KMS-11 (cell line): ENCODE data around the gene METTL26.
A peak's percentile ranks its signal among the peaks of the same experiment; 100 is the strongest.

Experiments
- H2AFZ ChIP-seq: fragments of 200-600 bp; sonication (generic); 2 replicates; pipeline ENCODE4 v1.6.1; 2016; ENCODE audit warnings: antibody characterized with exemption, mixed run types, low read depth
- H3K27ac ChIP-seq: fragments of 200-600 bp; sonication (generic); 2 replicates; pipeline ENCODE4 v1.6.1; 2016; ENCODE audit warnings: mild to moderate bottlenecking, mixed run types
- H3K27me3 ChIP-seq: fragments of 200-600 bp; sonication (generic); 2 replicates; pipeline ENCODE4 v1.6.1; 2017; ENCODE audit warnings: mild to moderate bottlenecking, low read depth, mixed run types, moderate library complexity; ENCODE audit not compliant: insufficient read depth
- H3K36me3 ChIP-seq: fragments of 200-600 bp; sonication (generic); 2 replicates; pipeline ENCODE4 v1.6.1; 2017; ENCODE audit warnings: mild to moderate bottlenecking, mixed run types; ENCODE audit not compliant: insufficient read depth
- H3K4me1 ChIP-seq: fragments of 200-600 bp; sonication (generic); 2 replicates; pipeline ENCODE4 v1.6.1; 2016; ENCODE audit warnings: mild to moderate bottlenecking, low read depth, mixed run types; ENCODE audit not compliant: poor library complexity, severe bottlenecking
- H3K4me2 ChIP-seq: fragments of 200-600 bp; sonication (generic); 2 replicates; pipeline ENCODE4 v1.7.0; 2016; ENCODE audit warnings: mild to moderate bottlenecking, mixed run types
- H3K4me3 ChIP-seq: fragments of 200-600 bp; sonication (generic); IDR thresholded peaks from 2 replicates; pipeline ENCODE4 v1.6.1; 2017; ENCODE audit warnings: low read depth, low read length, mixed read lengths; ENCODE audit not compliant: insufficient read depth
- H3K79me2 ChIP-seq: fragments of 200-600 bp; sonication (generic); 2 replicates; pipeline ENCODE4 v1.6.1; 2016; ENCODE audit warnings: low read depth, mixed run types; ENCODE audit not compliant: insufficient read depth
- H3K9ac ChIP-seq: fragments of 200-600 bp; sonication (generic); 2 replicates; pipeline ENCODE4 v1.6.1; 2016; ENCODE audit warnings: mild to moderate bottlenecking, mixed run types
- H4K20me1 ChIP-seq: fragments of 200-600 bp; sonication (generic); 2 replicates; pipeline ENCODE4 v1.6.1; 2016; ENCODE audit warnings: mild to moderate bottlenecking, mixed run types; ENCODE audit not compliant: insufficient read depth
- TF ChIP-seq, protein P1 (sequence below): fragments of 200-600 bp; sonication (generic); conservative IDR thresholded peaks from 2 replicates; pipeline ENCODE4 v1.6.1; 2017; ENCODE audit warnings: low read depth, mild to moderate bottlenecking, antibody characterized with exemption, low read length, moderate library complexity, mixed read lengths

Gene METTL26

DNA sequence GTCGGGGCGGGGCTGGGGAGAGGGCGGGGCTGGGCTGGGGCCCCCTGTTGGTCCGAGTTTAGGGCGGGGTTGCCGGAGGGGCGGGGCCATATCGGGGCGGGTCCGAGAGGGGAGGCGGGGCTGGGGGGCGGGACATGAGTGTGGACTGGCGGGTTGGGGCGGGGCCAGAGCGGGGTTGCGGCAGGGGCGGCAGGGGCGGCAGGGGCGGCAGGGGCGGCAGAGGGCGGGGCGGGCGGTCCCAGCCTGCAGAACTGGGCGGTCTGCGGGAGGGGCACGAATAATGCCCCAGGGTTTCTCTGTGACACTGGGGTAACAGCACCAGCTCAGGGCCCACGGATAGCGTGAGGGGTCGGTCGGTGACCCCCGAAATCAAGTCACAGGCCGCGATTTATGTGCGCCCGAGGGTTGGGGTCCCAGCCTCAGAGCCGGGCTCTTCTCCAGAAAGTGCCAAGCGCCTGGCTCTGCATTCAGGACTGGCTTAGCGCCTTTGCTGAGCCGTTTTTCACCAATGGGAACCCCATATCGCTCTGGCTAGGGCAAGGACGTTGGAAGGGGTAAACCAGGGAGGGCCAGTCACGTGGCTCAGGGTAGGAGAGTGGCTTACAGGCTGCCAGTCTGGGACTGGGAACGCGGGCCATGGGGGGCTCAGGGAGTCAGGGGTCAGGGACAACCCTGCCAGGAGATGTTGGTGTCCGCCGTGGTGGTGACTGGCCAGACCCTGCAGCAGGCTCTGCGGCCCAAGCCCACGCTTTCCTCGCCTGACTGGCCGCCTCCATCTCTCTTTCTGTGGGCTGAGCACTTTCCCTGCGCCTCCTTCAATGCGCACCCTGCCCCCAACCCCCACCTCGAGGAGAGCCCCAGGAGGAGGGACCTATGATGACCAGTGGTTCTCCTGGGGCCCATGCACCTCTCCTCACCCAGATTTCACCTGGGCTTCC lies 1.2 kb upstream of the METTL26 start:
- H3K79me2 ChIP-seq = peaks cover 13% of the 10 kb centered on the region; the same call in 1 of the 2 replicates
- peaks cover 9% of the 10 kb centered on the region for H3K4me1 ChIP-seq
- no peaks in the 10 kb centered on the region; the same call in 1 of the 2 replicates for H3K36me3 ChIP-seq
- no peak overlapping the region for H3K4me3 ChIP-seq
- H4K20me1 ChIP-seq = no peaks in the 10 kb centered on the region
- peak overlapping the region; percentile 77 for H3K27ac ChIP-seq
- H2AFZ ChIP-seq = peak overlapping the region; percentile 90; the same call in 1 of the 2 replicates
- TF ChIP-seq, protein P1, sequence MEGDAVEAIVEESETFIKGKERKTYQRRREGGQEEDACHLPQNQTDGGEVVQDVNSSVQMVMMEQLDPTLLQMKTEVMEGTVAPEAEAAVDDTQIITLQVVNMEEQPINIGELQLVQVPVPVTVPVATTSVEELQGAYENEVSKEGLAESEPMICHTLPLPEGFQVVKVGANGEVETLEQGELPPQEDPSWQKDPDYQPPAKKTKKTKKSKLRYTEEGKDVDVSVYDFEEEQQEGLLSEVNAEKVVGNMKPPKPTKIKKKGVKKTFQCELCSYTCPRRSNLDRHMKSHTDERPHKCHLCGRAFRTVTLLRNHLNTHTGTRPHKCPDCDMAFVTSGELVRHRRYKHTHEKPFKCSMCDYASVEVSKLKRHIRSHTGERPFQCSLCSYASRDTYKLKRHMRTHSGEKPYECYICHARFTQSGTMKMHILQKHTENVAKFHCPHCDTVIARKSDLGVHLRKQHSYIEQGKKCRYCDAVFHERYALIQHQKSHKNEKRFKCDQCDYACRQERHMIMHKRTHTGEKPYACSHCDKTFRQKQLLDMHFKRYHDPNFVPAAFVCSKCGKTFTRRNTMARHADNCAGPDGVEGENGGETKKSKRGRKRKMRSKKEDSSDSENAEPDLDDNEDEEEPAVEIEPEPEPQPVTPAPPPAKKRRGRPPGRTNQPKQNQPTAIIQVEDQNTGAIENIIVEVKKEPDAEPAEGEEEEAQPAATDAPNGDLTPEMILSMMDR = no peak
- peak overlapping the region; percentile 81; the same call in 1 of the 2 replicates for H3K9ac ChIP-seq
- H3K4me2 ChIP-seq = peak overlapping the region; percentile 80
- H3K27me3 ChIP-seq = no peaks in the 10 kb centered on the region

DNA sequence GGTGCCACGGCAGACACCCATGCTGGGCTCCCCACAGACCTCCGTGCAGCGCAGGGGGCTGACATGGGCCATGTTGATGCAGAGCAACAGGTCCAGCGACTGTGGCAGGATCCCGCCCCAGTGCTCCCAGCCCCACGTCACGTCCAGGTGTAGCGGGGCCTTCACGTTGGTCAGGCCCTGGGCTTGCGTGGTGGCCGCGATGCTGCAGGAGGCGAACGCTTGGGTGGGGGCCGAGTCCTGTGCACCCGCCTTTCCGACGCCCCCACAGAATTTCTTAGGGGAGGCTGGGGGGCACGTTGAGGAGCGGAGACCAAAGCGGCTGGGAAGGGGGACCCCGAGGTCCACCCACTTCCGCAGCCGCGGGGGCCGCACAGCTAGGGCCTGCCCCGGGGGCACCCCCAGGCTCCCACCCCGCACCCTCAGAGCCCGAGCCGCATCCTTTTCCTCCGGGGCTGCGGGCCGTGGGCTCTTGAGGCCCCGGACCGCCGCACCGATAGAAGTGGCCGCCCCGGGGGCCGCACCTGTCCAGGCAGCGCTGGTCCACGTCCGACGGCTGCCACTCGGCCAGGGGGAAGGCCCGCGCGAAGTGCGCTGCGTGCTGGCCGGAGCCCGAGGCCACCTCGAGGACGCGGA lies 416 bp downstream of the METTL26 start:
- H3K4me2 ChIP-seq = peak overlapping the region; percentile 97
- peaks cover 9% of the 10 kb centered on the region for H3K4me1 ChIP-seq
- H3K36me3 ChIP-seq = no peaks in the 10 kb centered on the region; the same call in 1 of the 2 replicates
- no peaks in the 10 kb centered on the region for H3K27me3 ChIP-seq
- peak overlapping the region; percentile 90 for H2AFZ ChIP-seq
- peak overlapping the region; percentile 81 for H3K9ac ChIP-seq
- peak overlapping the region; percentile 77 for H3K27ac ChIP-seq
- H3K4me3 ChIP-seq = no peak overlapping the region
- TF ChIP-seq, protein P1 = 0 out of 2 replicates have a peak, but pooled peaks have one; percentile 10
- no peaks in the 10 kb centered on the region for H4K20me1 ChIP-seq
- peaks cover 12% of the 10 kb centered on the region; the same call in 1 of the 2 replicates for H3K79me2 ChIP-seq

DNA sequence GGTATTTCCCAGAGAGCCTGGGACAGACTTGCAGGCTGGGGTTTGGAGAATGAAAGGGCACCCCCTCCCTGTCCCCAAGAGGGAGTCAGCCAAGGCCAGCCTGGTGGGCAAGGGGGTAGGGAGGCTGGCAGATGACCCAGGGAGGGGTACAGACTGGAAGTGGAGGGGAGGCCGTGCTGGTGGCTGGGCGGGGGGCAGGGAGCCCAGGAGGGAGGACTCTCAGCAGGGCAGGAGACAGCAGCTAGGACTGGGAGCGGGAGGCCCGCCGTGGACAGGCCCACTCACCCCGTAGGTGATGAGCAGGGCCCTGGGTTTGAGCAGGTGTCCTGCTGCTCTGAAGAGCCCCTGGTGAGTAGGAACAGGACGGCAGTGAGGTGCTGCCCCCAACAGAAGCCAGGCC lies 1.1 kb downstream of the METTL26 start:
- TF ChIP-seq, protein P1 = no peak
- Histone ChIP-seq H3K27ac (no peak overlapping the region), H3K9ac (peak overlapping the region; percentile 81; the same call in 1 of the 2 replicates), H3K4me2 (peak overlapping the region; percentile 97), H3K4me1 (peaks cover 9% of the 10 kb centered on the region), H4K20me1 (no peaks in the 10 kb centered on the region), H3K79me2 (peaks cover 12% of the 10 kb centered on the region; the same call in 1 of the 2 replicates), H2AFZ (no peak overlapping the region), H3K27me3 (no peaks in the 10 kb centered on the region), H3K36me3 (no peaks in the 10 kb centered on the region; the same call in 1 of the 2 replicates), H3K4me3 (no peak overlapping the region)

DNA sequence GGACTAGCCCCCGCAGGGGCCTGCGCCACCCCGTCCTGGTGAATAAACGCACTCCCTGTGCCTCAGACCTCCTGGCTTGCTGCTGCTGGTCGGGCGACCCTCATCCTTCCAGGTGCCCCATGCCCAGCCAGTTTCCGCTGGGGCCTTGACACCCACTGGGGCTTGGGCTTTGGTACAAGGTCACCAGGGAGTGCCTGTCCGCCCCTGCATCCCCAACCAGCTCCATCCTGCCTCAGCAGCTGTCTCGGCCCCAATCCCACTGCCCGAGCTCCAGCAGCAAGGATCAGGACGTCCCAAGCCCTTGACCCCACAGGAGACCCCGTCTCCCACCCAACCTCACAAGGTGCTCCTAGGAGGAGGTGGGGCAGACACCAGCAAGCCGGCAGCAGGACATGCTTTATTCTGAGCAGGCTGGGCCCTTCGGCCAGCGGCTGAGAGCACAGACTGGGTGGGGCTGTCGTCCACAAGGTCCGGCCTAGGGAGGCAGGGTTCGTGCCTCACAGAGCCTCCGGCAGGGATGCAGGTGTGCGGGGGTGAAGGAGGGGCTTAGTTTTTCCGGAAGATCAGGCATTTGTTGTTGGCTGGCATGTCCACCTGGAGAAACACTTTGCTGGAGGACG lies 1.9 kb downstream of the METTL26 start:
- Histone ChIP-seq H4K20me1 (no peaks in the 10 kb centered on the region), H3K9ac (no peak overlapping the region), H3K4me2 (no peak overlapping the region)

More for the DNA sequence above, 1.9 kb downstream of the METTL26 start:
- H2AFZ ChIP-seq = no peak overlapping the region
- no peaks in the 10 kb centered on the region for H3K27me3 ChIP-seq
- peaks cover 9% of the 10 kb centered on the region for H3K4me1 ChIP-seq
- H3K27ac ChIP-seq = no peak overlapping the region
- peaks cover 12% of the 10 kb centered on the region; the same call in 1 of the 2 replicates for H3K79me2 ChIP-seq
- no peaks in the 10 kb centered on the region; the same call in 1 of the 2 replicates for H3K36me3 ChIP-seq
- TF ChIP-seq, protein P1 = no peak
- no peak overlapping the region for H3K4me3 ChIP-seq
